Activated CD8-positive, alpha-beta memory T cell treated with anti-CD3 and anti-CD28 coated beads, Interleukin-2, amount 50 U/mL, for 24 hours (primary cell): ENCODE results near the gene LTBP1.
"Not testable (repeated sequence)": the region's sequence is repeated elsewhere in the genome, so short reads cannot be mapped to it uniquely, and the experiment has no call there.

Source experiments
- DNase-seq: peaks from one replicate; pipeline ENCODE4 v3.0.0-alpha.2; 2020; ENCODE audit errors: extremely low read depth

LTBP1 gene, protein sequence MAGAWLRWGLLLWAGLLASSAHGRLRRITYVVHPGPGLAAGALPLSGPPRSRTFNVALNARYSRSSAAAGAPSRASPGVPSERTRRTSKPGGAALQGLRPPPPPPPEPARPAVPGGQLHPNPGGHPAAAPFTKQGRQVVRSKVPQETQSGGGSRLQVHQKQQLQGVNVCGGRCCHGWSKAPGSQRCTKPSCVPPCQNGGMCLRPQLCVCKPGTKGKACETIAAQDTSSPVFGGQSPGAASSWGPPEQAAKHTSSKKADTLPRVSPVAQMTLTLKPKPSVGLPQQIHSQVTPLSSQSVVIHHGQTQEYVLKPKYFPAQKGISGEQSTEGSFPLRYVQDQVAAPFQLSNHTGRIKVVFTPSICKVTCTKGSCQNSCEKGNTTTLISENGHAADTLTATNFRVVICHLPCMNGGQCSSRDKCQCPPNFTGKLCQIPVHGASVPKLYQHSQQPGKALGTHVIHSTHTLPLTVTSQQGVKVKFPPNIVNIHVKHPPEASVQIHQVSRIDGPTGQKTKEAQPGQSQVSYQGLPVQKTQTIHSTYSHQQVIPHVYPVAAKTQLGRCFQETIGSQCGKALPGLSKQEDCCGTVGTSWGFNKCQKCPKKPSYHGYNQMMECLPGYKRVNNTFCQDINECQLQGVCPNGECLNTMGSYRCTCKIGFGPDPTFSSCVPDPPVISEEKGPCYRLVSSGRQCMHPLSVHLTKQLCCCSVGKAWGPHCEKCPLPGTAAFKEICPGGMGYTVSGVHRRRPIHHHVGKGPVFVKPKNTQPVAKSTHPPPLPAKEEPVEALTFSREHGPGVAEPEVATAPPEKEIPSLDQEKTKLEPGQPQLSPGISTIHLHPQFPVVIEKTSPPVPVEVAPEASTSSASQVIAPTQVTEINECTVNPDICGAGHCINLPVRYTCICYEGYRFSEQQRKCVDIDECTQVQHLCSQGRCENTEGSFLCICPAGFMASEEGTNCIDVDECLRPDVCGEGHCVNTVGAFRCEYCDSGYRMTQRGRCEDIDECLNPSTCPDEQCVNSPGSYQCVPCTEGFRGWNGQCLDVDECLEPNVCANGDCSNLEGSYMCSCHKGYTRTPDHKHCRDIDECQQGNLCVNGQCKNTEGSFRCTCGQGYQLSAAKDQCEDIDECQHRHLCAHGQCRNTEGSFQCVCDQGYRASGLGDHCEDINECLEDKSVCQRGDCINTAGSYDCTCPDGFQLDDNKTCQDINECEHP (N-terminal part only)

DNA sequence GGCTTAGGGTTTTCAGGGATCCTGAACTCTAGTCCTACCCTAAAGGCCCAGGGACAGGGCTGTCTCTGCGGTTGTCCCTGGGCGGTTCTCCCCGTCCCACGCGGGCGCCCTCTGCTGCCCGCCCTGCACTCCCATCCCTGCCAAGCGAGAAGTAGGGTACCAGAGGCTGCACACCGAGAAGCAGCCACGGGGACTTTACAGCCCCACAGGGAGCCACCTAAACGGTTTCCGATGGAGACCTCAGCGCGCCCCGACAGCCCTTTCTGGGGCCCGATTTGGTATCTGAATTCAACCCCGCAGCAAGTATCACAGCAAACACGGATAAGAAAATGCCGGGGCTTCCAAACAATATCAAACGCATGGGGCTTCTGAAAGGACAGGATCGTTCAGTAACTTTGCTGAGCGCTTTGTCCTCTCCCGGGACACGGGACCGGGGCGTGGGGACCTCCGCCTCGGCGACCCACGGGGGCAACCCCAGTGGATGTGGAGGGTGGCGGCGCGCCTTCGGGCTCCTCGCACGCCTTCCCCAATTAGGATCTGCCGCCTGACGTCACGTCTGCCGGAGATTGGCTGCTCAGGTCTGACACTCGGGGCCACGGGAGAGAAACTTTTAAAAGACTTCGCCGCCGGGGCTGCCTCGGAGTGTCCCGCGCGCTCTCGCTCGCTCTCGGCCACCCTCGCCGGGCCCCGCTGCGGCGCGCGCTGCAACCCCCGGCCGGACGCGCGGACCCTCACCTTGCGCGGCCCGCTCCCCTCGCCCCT lies at the start of gene LTBP1:
Gene LTBP1, plus strand, starts transcription at position 640 of the 762 bp plus-strand sequence. CDS start 372 bp downstream, outside the sequence.
- DNase-seq: peak; percentile 23

DNA sequence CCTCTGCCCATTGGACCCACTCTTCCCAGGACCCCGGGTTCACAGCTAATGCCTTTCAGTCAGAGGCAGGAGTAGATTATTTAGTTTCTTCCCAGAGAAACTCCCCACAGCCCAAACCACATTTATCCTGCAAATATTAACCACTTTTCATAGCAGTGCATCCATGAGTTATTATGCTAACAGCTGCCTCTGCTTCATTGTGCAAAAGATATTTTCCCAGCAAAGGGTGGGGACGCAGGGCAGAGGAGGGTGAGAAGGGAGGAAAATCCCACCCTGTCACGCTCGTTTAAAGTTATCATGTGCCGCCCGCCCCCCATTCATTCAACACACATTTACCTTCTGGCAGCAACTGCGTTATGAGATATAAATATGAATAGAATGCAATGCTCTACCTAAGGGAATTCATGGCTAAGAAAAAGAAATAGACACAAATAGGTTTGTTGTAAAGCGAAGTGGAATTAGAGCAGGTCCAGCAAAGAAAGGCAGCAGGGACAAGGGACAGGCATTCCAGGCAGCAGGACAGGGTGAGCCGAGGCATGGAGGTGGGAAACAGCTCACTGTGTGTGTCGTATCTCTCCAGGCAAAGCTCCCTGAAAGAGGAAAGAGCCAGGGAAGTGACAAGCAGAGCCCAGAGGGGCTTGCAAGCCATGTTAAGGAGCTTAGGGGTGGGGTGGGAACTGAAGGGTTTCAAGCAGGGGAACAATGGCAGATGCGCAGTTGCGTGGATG lies 46.3 kb upstream of the LTBP1 start:
- no peak for DNase-seq

DNA sequence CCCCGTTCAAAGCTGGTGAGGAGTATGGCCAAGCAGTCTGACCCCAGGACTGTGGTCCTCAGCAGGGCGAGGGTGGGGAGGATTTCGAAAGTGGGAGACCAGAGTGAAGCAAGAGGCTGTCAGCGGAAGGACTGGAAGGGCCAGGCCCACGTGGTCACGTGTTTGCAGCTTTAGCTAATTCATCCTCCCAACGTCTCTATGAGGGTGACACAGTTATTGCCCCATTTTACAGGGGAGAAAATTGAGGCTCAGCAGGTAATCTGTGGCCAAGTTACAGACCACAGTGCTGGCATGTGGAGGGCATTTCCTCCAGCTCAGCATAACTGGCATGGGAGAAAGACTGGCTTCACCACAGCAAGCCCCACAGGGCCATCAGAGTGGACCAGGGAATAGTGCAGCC lies 45.4 kb upstream of the LTBP1 start:
- DNase-seq: no peak

DNA sequence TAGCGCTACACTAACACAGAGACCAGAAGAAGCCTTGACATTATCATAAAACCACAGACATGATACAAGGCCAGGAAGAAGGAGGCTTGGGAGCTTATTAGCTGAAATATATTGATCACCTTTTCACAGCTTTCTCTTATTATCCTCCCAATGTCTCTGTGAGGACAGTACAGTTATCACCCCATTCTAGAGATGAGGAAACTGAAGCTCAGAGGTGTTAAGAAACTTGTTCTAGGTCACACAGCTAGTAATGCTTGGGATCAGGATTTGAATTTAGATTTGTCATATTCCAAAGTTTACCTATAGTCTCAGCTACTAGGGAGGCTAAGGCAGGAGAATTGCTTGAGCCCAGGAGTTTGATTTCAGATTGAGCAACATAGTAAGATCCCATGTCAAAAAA lies 44.6 kb upstream of the LTBP1 start:
- no peak for DNase-seq

DNA sequence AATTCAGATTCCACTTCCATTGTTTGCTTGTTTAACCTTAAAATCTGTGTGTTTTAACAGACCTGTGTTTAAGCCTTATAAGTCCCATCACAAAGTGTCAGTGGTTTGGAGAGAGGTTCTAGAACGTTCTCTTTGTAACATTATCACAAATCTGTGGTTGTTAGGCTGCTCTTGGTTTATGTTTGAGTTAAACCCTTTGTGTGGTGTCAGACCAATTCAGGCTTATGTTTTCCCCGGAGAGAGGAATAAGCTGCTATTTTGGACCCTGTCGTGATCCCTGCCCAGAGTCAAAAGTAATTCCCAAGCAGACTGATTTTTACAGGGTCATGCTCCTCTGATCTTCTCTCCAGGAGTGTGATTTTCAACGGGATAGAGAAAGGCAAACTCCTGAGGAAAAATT lies 43.8 kb upstream of the LTBP1 start:
- no peak for DNase-seq

DNA sequence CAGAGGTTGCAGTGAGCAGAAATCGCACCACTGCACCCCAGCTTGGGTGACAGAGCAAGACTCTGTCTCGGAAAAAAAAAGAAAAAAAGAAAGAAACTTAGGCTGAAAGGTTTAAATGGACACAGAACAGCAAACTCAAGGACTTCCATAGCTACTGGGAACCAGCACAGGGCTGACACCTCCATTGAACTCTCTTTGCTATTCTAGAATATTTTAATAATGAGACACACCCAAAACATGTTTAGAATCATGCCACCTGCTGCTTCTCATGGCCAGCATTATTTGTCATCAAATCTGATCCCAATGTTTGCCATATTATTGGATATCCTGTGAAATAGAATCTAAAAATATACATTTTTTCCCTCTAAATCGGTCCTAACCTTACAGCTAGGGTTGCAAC lies 42.7 kb upstream of the LTBP1 start:
- no peak for DNase-seq

DNA sequence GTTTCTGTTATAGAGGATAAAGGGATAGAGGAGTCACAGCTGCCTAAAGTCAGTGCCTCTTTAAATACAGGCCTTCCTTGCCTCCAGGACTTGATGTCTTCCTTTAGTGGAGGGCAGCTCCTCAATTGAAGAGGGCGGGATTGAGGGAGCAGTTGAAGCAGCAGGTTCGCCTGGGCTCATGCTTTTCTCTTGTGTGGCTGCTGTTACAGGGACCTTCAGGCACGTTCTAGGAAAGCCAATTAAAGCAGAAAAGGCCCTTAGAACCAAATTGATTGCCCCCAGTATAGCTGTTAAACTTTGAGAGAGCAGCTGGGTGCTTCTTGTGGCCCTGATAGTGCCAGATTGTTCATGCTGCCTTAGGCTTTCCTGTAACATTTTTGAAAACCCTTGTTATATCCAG lies 42.0 kb upstream of the LTBP1 start:
- DNase-seq: no peak

DNA sequence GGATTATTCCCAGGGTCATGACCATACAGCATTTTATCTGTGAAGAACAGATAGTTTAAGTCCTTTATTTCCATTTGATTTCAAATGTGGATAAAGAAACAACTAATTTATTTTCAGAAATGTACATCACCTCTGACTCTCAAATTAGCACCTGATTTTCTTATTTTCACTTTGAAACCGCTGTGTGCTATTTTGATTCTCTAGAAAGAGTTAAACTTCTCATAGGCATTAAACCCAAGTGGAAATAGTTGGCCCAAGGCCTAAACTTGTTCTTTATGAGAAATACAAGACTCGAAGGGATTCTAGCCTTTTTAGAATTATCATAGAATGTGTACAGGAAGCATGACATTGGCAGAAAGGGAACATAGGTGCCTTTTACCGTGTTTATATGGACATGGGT lies 41.5 kb upstream of the LTBP1 start:
- DNase-seq: no peak

DNA sequence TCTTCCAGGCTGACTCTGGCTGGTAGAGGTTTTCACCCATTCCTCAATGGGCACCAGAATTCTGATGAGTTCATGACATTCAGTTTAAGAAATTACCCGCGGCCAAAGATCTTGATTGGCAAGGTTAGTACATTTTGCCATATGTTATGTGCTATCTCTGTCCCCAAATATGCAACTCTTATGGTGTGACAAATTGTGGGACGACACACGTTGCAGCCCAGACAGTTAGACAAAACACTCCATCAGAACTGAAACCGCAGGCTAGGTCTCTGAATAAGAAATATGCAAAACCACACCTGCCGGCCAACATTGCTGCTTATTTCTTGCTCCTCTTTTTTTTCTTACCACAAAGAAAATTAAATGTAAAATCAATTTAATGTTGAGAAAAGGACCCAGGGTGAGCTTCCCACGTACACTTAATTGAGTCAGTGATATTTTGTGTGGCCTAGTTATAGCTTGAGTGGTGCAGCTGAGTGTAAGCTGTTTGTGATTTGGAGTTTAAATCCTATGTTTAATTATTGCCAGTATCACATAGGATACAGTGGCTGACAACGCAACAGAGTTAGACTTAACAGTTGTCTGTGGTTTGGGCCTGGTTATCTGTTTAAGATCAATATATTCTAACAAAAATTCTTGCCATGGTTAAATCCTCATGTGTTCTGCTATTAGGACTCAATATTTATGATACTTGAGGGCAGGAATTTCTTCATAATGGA lies 35.7 kb upstream of the LTBP1 start:
- DNase-seq: no peak

DNA sequence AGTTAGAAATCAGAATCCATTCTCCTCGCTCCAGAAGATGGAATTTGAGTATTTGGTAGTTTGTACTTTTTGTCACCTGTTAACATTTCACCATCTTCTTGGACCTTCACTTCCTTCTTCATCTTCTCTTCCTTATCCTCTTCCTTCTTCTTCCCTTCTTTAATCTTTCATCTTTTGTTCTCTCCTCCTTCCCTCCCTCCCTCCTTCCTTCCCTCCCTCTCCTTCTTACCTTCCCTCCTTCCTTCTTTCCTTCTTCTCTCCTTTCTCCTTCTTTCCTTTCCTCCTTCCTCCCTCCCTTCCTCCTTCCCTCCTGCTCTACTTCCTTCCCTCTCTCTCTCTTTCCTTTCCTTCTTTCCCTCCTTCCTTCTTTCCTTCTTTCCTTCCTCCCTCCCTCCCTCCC lies 31.1 kb upstream of the LTBP1 start:
- no peak for DNase-seq

DNA sequence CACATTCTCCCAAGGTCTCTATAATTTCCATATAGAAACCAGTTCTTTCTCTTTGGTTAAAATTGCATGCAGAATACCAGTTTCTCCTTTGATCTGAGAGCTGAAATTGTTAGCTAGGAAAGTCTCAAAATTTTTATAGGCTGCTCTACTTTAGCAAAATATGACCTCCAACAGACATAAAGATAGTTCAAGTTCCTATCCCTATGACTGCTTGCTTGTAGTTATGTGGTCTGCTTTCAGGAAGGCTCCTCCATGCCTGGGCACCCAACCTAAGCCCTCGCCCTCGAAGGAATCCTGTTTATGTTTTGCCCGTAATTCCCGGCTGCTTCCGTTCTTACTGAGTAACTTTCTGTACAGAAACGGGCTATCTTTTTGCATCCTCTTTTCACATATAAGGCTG lies 28.0 kb upstream of the LTBP1 start:
- DNase-seq: no peak

DNA sequence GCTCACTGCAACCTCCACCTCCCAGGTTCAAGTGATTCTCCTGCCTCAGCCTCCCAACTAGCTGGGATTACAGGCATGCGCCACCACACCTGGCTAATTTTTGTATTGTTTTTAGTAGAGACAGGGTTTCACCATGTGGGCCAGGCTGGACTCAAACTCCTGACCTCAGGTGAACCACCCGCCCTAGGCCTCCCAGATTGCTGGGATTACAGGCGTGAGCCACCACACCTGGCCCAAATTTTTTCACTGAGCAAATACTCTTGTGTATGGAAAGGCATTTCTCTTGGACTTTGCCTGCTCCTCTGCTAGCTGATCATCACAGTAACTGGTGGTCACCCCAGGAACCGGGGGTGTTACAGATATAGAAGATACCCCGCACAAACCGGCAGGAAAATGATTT lies 26.9 kb upstream of the LTBP1 start:
- DNase-seq: not testable (repeated sequence)

DNA sequence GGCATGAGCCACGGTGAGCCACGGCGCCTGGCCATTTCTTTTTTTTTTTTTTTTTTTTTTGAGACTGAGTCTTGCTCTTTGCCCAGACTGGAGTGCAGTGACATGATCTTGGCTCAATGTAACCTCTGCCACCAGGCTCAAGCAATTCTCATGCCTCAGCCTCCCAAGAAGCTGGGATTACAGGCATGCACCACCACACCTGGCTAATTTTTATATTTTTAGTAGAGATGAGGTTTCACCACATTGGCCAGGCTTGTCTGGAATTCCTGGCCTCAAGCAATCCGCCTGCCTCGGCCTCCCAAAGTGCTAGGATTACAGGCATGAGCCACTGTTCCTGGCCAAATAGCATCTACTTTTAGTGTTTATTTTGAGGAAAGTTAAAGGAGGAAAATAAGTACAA lies 25.3 kb upstream of the LTBP1 start:
- DNase-seq: not testable (repeated sequence)

DNA sequence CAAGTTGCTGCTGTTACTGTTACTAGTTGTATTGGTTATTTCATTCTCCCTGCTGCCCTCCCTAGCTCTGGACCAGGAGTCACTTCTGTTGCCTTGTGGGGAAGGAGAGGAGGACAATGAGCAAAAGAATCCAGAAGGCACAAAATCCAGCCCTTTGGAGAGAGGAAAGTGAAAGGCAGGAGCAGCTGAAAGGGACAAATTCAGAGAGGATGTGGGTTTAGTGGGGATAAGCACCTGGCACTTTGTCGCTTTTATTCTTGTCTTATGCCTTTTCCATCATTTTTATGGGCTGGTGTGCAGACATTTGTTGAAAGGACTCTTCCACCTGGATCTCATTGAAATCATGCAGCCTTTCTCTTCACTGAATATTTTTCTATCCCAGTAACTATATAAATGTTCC lies 24.3 kb upstream of the LTBP1 start:
- DNase-seq: no peak

DNA sequence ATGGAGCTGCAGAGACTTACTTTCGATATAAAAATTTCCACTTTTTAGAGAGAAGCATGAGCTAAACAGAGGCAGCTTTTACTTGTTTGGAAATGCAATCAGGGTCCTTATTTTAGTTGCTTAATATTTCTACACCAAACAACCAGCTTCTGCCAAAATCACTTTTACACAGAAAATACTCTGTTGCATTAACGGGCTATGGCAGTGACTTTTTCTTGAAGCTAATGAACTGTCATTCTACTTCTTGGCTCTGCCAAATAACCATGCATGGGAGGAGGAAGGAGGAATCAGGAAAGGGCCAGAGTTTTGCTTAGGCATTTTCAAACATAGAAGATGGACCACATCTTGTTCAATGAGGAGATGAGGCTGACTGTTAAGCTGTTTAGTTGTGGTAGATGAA lies 23.6 kb upstream of the LTBP1 start:
- no peak for DNase-seq

DNA sequence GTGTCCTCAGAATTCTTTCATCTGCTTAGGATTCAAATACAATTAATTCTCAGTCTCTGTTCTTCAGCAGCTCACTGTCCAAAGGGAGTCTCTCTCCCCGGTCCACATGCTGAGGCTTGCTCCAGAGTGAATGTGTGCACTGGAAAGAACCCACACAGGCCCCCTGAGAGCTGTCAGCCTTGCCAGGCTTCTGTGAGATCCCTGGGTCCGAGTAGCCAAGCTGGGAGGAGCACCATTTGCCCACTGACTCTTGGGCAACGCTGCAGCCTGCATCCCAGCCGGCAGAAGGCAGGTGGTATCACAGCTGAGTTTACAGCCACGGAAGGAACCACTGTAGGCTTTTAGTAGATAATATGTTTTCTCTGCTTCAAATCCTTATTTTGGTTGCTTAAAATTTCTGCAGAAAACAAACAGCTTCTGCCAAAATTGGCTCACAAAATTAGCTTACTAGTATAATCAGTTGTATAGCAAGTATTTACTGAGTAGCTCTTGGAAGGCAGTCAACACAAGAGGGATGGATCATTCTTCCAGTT lies 21.4 kb upstream of the LTBP1 start:
- DNase-seq: no peak

DNA sequence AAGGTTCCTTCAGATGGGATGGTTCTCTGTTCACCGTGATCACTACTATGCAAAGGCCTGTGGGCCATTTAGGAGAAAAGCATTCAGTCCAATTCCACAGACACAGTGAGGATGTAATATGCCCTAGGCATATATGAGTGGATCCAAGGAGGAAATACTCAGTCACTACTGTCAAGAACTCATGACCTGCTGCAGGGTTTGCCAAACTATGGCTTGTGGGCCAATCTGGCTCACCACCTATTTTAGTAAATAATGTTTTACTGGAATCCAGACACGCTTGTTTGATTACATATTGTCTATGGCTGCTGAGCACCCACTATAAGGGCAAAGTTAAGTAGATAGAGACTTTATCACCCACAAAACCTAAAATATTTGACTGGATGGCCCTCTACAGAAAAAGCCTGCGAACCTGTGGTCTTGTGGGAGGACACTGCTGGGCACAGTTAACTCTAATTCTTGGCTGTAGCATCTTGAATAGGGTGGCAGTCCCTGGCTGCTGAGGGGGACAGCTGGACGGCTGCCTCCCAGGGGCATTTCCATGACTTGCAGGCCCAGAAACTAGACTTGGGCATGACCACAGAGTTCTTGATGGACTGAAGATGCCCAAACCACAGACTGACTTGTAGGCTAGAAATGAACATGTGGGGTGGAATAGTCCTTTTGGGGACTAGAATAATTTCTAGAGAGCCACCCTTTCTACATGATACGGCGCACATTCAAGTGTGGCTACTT lies 20.6 kb upstream of the LTBP1 start:
- no peak for DNase-seq

DNA sequence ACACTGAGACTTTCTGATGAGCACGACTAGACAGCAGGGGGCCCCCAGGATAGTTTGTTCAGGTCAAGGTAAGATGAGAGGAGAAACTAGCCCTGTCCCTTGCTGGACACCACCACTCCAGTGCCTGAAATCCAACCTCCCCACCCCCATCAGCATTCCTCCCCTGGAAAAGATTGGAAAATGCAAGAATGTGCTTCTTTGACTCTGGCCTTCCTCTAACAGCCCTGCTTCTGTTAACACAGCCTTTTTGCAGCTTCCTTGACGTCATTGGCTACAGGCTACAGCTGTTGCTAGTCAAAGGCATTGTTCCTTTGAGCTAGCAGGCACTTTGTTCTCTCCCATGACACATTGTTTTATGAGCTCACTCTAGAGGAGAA lies 20.1 kb upstream of the LTBP1 start:
- DNase-seq: no peak

DNA sequence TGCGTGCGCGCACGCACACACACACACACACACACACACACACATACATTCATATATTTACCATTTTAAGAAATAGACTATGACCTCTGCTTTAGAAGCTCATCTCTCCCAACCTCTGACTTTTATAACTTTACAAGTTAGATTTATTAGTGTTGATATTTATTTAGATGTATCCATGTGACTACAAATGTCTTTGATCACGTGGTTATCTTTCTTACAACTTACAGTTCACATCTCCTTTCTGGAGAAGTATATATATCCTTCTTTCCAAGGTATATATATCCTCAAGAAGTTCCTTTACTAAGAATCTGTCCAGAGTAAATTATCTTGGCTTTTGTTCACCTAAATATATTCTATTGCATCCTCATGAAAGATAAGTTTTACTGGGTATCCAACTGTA lies 16.3 kb upstream of the LTBP1 start:
- DNase-seq: no peak
